GM18502 (cell line): Measurements from ENCODE around the gene ZNF385D.

ENCODE experiments used
- ATAC-seq: cut with Tn5 transposase; IDR thresholded peaks from one replicate; pipeline ENCODE4 v1.9.1; 2021; ENCODE audit warnings: mild to moderate bottlenecking; ENCODE audit not compliant: unreplicated experiment, poor library complexity

Gene ZNF385D

DNA sequence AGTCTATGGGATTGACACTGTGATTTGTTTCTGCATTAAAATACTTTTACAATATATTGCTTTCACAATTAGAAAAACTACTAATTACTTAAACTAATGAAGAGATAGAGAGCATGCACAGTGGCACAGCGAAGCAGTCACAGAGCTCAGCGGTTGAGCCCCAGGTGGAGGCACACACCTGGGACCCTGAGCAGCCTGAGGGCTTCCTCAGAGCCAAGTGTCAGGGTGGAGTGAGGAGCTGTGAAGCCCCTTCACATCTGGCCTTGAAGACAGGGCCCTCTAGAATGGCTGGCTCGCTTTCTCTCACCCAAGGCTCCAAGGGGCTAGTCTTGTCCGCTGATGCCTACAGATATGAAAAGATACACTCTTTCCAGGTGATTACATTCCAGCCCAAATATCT lies 287.7 kb downstream of the ZNF385D start:
- no peak for ATAC-seq

GRCh38 chr3:21462141-21462540 lies 288.9 kb downstream of the ZNF385D start:
- no peak for ATAC-seq

- no peak for ATAC-seq
These were observed 293.9 kb downstream of the ZNF385D start for GRCh38 chr3:21457084-21457483.

DNA sequence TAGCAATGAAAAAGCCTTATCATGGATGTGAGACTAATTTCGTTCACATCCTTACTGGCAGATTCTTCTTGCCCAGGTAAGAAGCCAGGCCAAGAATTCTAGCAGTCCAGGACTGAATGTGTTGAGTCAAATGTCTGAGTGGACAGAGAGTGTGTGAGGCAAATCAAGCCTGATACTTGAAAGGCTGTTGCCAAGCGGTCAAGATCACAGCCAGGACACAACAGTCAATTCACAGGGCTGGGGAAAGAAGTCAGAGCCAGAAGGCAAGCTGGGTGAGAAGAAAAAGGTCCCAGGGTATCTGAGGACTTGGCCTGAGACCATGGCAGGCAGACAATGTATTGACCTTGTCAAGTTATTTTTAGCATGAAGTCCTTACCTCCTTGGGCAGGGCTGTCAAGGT lies 301.3 kb downstream of the ZNF385D start:
- no peak for ATAC-seq

DNA sequence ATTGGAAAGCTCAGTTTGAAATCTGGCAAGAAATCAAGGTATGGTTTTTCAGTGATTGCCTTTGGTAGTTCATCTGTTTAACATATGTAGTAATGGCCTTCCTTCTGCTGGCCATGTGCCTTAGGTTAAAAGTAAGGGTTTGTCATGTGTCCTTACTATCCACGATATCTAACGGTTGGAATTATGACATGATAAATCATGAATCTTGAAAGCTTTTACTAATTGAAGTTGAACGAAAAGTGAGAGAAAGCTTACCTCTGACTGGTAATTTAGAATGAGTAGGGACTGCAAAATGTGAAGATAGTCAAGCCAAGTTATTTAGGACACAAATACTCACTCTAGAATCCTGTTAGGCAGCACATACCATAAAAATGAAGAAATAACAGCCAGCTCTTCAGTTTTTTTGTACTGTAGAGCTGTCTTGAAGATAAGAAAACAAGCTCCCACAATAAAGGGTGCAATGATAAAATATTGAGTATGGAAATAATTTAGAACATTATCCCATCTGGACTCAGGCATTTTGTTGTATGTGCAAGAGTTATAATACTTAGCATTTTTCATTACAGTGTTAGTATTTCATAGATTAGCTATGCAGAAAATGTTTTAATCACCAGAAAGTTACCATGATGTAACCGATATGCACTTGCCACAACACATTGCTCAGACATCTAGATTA lies 303.4 kb downstream of the ZNF385D start:
- no peak for ATAC-seq

GRCh38 chr3:21446945-21447475 lies 304.0 kb downstream of the ZNF385D start:
- ATAC-seq, result no peak

GRCh38 chr3:21446027-21446426 lies 305.0 kb downstream of the ZNF385D start:
- no peak for ATAC-seq

DNA sequence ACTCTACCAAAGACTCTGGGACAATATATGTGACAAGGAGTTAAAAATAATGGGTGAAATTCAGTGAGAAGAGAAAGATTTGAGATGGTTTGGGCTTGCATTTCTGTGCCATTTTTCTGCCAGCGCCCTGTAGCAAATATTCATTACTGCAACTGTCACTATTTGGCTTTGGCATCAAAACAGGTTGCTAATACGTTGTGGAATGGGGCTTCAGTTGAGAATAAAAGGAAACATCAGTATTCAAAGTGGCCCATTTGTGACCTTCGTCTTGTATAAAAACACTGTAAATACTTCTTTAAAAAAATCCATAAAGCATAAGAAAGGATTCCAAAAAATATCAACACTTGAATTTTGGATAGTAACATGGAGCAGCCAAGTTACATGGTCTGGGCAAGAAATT lies 309.2 kb downstream of the ZNF385D start:
- no peak for ATAC-seq

DNA sequence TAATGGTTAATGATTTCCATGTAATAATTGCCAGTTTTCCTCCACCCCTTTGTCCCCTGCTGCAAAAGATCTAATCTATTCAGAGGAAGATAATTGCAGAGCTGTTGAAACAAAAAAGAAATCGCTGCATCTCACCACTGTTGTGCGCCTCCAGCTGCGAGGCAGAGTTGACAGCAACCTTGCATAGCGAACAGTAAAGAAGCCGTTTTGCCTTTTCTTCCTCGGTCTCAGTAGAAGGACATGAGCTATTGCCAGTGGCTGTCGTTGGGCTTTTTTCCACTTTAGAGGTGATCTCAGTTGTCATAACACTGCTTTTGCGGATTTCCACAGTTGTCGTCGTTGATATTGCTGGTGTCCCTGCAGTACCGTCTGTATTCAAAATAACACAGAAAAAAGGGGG lies 314.2 kb downstream of the ZNF385D start:
- no peak for ATAC-seq

- ATAC-seq, result no peak
These were observed 315.1 kb downstream of the ZNF385D start for GRCh38 chr3:21435871-21436270.

GRCh38 chr3:21434310-21434709 lies 316.7 kb downstream of the ZNF385D start:
- ATAC-seq, result no peak

- ATAC-seq, result no peak
These were observed 317.3 kb downstream of the ZNF385D start for GRCh38 chr3:21433751-21434150.

GRCh38 chr3:21426920-21427319 lies 324.1 kb downstream of the ZNF385D start:
- no peak for ATAC-seq

GRCh38 chr3:21425715-21426114 lies 325.3 kb downstream of the ZNF385D start:
- ATAC-seq, result no peak

DNA sequence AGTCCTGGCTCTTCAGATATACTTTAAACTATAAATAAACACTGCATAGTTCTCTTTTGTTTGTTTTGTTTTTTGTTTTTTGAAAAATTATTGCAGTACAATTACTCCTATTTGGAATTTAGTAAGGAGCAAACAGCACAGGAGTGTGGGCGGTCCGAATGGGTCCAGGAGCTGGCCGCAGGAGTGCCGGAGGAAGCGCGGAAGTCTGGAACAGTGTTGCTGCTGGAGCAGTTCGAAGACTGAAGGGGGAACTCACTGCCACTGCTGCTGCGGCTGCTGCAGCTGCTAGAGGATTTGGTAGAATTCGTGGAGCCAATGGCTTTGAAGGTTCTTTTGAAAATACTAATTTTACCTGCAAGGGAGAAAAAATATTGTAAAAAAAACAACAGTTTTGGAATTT lies 329.9 kb downstream of the ZNF385D start:
- no peak for ATAC-seq

DNA sequence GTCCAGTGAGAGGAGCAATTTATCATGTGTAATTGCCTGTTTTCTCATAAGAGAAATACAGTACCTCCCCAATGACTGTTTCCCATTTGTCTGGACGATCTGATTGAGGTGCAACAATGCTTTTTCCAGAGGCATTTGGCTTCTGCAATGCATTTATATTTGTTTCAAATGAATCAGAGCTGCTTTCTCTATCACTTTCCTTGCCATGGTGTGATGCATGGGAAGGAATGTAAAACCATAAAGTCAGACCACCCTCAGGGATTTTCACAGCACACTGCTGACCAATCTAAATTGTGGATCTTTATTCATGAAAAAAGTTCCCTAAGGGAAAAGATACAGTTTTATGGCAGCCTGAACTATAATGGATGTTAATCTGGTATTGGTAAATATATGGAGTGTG lies 333.0 kb downstream of the ZNF385D start:
- ATAC-seq, result no peak

DNA sequence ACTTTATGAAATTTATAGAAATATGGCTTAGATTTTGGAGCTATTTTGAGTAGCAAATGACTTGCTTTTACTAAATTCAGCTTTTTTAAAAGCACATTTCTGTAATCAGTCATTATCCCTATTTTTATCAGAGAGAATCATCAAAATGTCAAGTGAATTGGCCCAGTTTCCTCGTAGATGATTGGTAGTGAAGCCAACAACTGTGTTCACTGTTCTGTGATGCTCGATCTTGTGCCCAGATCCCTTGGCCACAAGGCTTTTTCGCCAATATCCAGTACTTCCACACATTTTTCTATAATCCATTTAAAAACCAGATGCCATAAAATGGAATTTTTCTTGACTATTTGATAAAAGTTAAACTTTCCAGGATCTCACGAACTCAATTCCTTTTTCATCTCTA lies 336.5 kb downstream of the ZNF385D start:
- ATAC-seq, result no peak

DNA sequence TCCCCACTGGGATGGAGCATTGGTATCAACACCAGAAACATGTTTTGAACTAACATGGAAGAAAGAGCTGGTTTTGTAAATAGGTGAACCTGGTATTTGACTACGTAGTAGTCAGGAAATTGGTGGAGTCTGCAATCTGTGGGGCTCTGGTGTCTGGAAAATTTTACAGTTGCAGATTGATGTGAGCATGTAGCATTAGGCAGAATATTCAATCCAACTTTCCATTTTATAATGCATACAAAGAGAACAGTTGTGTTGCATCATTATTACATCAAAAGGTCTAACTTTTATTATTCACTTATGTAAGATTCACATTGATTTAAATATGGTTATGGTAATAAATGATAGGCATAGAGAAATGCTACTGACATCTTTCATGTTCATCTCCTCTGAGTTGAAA lies 340.0 kb downstream of the ZNF385D start:
- ATAC-seq, result no peak

DNA sequence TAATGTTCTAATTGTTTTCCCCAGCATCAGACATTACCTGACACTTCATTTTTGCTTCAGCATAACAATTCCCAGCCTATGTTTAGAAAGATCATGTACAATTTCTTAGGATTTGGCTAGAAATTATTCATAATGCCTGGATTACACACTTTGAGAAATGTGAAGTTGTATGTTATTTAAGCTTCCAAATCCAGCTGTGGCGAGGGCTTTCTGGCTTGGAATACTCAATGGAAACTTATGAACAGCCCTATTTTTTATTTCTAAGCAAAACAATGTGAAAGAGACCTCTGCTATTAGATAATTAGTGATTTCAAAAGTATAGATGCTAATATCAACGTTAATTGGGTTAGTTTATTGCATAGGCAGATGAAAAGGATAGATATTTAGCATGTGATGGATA lies 341.6 kb downstream of the ZNF385D start:
- ATAC-seq, result no peak

DNA sequence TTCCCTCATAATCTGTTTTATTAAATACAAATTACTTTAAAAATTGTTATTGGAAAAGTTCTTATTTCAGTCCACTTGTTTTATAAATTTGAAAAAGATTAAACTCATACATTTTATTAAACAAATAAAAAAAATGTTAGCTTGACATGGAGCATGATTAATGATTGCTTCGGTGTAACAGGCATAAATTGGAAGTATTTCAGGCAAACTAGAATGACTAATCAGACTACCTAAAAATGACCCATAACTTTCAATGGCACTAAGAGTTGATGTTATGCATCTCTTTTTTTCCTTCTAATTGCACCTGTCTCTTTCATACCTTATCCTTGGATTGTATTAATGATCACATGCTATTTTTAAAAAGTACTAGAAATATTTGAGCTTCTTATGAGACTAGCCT lies 343.3 kb downstream of the ZNF385D start:
- ATAC-seq, result no peak

DNA sequence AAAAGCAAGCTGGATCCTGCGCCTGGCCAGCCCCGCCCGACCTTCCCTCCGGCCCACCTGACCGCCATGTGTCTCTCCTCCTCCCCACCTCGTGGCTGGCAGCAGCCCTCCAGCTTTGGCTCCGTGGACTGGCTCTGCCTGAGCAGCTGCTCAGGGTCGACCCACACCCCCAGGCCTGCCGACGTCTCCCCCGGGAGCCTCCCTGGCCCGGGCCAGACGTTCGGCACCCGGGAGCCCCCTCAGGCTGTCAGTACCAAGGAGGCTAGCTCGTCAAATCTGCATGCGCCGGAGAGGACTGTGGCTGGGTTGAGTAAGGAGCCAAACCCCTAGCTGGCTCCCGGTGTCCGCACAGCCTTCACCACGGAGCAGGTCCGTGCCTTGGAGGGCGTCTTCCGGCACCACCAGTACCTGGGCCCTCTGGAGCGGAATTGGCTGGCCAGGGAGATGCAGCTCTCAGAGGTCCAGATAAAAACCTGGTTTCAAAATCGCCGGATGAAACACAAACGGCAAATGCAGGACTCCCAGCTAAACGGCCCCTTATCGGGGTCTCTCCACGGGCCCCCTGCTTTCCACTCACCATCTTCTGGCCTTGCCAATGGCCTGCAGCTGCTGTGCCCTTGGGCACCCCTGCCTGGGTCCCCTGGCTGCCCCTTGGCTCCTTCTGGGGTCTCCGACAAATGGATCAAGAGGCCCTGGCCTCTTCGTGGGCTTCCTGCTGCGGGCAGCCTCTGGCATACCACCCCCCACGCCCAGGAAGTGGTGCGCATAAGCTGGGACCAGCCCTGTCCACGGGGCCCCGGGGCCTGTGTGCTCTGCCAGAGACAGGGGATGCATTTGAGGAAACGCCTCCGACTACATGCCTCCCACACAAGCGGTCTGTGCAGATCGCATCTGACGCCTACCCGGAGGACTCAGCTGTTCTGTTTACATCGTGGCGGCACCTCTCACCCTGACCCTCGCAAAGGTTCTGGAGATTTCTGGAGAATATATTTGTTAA lies 345.0 kb downstream of the ZNF385D start:
- ATAC-seq, result no peak
